SK-N-SH (cell line): ENCODE measurements around the gene CNTNAP2. TPM values are rescaled to one million over a fixed set of nuclear protein-coding genes. Genes with fewer than 3 reads are reported as not detected.

ENCODE experiments used
- CTCF ChIA-PET: fragments of 300-600, 350-600 bp; formaldehyde crosslinking; extraction: SDS; loops from one replicate; lab custom pipeline; 2021; lab: Yijun Ruan, JAX
- POLR2A ChIA-PET: fragments of 350-600 bp; sonication (Branson Sonifier 250); formaldehyde crosslinking; extraction: SDS; loops from one replicate; lab custom pipeline; 2020; ENCODE audit warnings: antibody characterized with exemption, inconsistent platforms; lab: Yijun Ruan, JAX
- DNase-seq: peaks from one replicate; pipeline ENCODE4 v3.0.0; 2012
- H2AFZ ChIP-seq: fragments of 200-600 bp; sonication (generic); 2 replicates; pipeline ENCODE4 v1.8.1; 2016; ENCODE audit warnings: antibody characterized with exemption, mild to moderate bottlenecking, low read depth
- H3F3A ChIP-seq: fragments of 200-600 bp; sonication (generic); replicated peaks from 2 replicates; pipeline ENCODE3; 2016; ENCODE audit warnings: antibody characterized with exemption, mild to moderate bottlenecking; ENCODE audit not compliant: insufficient read depth
- H3K27ac ChIP-seq, 2 experiments: fragments of 200-500 bp in 1 of 2; fragments of 200-600 bp in 1 of 2; sonication (Bioruptor generic) in 1 of 2; sonication (generic), shearing (Covaris generic) in 1 of 2; 2 replicates each; pipeline versions ENCODE4 v1.5.1 to v1.6.1; 2014 to 2016; ENCODE audit warnings: low read depth in 2 of 2, inconsistent platforms in 1 of 2, low read length in 1 of 2, mild to moderate bottlenecking in 1 of 2, mixed read lengths in 1 of 2
- H3K27me3 ChIP-seq: fragments of 200-600 bp; sonication (generic), shearing (Covaris generic); 2 replicates; pipeline ENCODE4 v1.6.1; 2016; ENCODE audit warnings: mixed run types; ENCODE audit not compliant: insufficient read depth
- H3K36me3 ChIP-seq, 2 experiments: fragments of 200-500 bp in 1 of 2; fragments of 200-600 bp in 1 of 2; sonication (Bioruptor generic) in 1 of 2; sonication (generic) in 1 of 2; replicated peaks in 1 of 2; 2 replicates each; pipeline versions ENCODE3 to v1.5.1; 2014 to 2016; ENCODE audit warnings: low read length in 1 of 2, mild to moderate bottlenecking in 1 of 2; ENCODE audit not compliant: insufficient read depth in 2 of 2, control insufficient read depth in 1 of 2
- H3K4me1 ChIP-seq, 2 experiments: fragments of 200-500 bp in 1 of 2; fragments of 200-600 bp in 1 of 2; sonication (Bioruptor generic) in 1 of 2; sonication (generic), shearing (Covaris generic) in 1 of 2; 2 replicates each; pipeline versions ENCODE4 v1.5.1 to v1.6.1; 2014 to 2016; ENCODE audit warnings: low read depth in 1 of 2, low read length in 1 of 2, mixed run types in 1 of 2; ENCODE audit not compliant: insufficient read depth in 2 of 2, control insufficient read depth in 1 of 2
- H3K4me2 ChIP-seq: fragments of 200-600 bp; sonication (generic), shearing (Covaris generic); 2 replicates; pipeline ENCODE4 v1.6.1; 2017; ENCODE audit warnings: mixed run types
- H3K4me3 ChIP-seq, 2 experiments: fragments of 200-500 bp in 1 of 2; fragments of 200-600 bp in 1 of 2; sonication (Bioruptor generic) in 1 of 2; sonication (generic), shearing (Covaris generic) in 1 of 2; 2 replicates each; pipeline versions ENCODE4 v1.5.1 to v1.8.1; 2014 to 2016; ENCODE audit warnings: low read depth in 2 of 2, inconsistent platforms in 1 of 2, low read length in 1 of 2, mild to moderate bottlenecking in 1 of 2, mixed read lengths in 1 of 2, moderate library complexity in 1 of 2
- H3K79me2 ChIP-seq: fragments of 200-600 bp; sonication (generic); 2 replicates; pipeline ENCODE4 v1.8.1; 2017; ENCODE audit warnings: mild to moderate bottlenecking; ENCODE audit not compliant: insufficient read depth
- H3K9ac ChIP-seq: fragments of 200-600 bp; sonication (generic); 2 replicates; pipeline ENCODE4 v1.6.1; 2017; ENCODE audit warnings: mixed run types
- H3K9me2 ChIP-seq: fragments of 200-600 bp; sonication (generic); 2 replicates; pipeline ENCODE4 v1.6.1; 2017; ENCODE audit warnings: mixed run types
- H3K9me3 ChIP-seq: fragments of 200-600 bp; sonication (generic); 2 replicates; pipeline ENCODE4 v1.6.1; 2017; ENCODE audit warnings: mixed run types, mild to moderate bottlenecking, moderate library complexity
- H4K20me1 ChIP-seq: fragments of 200-600 bp; sonication (generic); 2 replicates; pipeline ENCODE4 v1.6.1; 2017; ENCODE audit warnings: mild to moderate bottlenecking, mixed run types; ENCODE audit not compliant: insufficient read depth
- CHD2 ChIP-seq: fragments of 150-350 bp; IDR thresholded peaks from 2 replicates; pipeline ENCODE4 v1.6.1; 2018; ENCODE audit warnings: low read length; ENCODE audit not compliant: partially characterized antibody
- EZH2phosphoT487 ChIP-seq: fragments of 200-600 bp; sonication (generic); IDR thresholded peaks from 2 replicates; pipeline ENCODE4 v1.6.1; 2017; ENCODE audit warnings: low read depth, mixed run types, mild to moderate bottlenecking, antibody characterized with exemption, moderate library complexity, borderline replicate concordance
- FOSL2 ChIP-seq: IDR thresholded peaks from 2 replicates; pipeline ENCODE4 v1.4.0; 2012; ENCODE audit warnings: low read depth, mild to moderate bottlenecking, moderate library complexity, borderline replicate concordance
- FOXM1 ChIP-seq: IDR thresholded peaks from 2 replicates; pipeline ENCODE4 v1.4.0; 2012; ENCODE audit warnings: low read depth, mild to moderate bottlenecking
- GATA2 ChIP-seq: sonication (generic); formaldehyde crosslinking; IDR thresholded peaks from 2 replicates; pipeline ENCODE4 v1.5.0; 2020; ENCODE audit warnings: mild to moderate bottlenecking, missing genetic modification reagents
- JUND ChIP-seq: IDR thresholded peaks from 2 replicates; pipeline ENCODE4 v1.4.0; 2012
- MEF2A ChIP-seq: IDR thresholded peaks from 2 replicates; pipeline ENCODE4 v1.4.0; 2012; ENCODE audit warnings: low read depth, borderline replicate concordance
- NFIC ChIP-seq: IDR thresholded peaks from 2 replicates; pipeline ENCODE4 v1.4.0; 2012; ENCODE audit warnings: borderline replicate concordance
- NRF1 ChIP-seq: IDR thresholded peaks from 2 replicates; pipeline ENCODE4 v1.6.1; 2012; ENCODE audit warnings: low read depth, mild to moderate bottlenecking, low read length
- RFX5 ChIP-seq: IDR thresholded peaks from 2 replicates; pipeline ENCODE4 v1.6.1; 2012; ENCODE audit warnings: mild to moderate bottlenecking, improper control_type of control experiment, low read length
- RXRA ChIP-seq: IDR thresholded peaks from 2 replicates; pipeline ENCODE4 v1.4.0; 2012; ENCODE audit warnings: low read depth, mild to moderate bottlenecking, borderline replicate concordance
- SIN3A ChIP-seq: IDR thresholded peaks from 2 replicates; pipeline ENCODE4 v1.6.1; 2012; ENCODE audit warnings: low read depth, mild to moderate bottlenecking, low read length, moderate library complexity, borderline replicate concordance
- SMC3 ChIP-seq: IDR thresholded peaks from 2 replicates; pipeline ENCODE4 v1.6.1; 2012; ENCODE audit warnings: low read depth, low read length, improper control_type of control experiment
- TAF1 ChIP-seq: IDR thresholded peaks from 2 replicates; pipeline ENCODE4 v1.6.1; 2012; ENCODE audit warnings: low read depth, mild to moderate bottlenecking, low read length, moderate library complexity, borderline replicate concordance
- TEAD4 ChIP-seq: IDR thresholded peaks from 2 replicates; pipeline ENCODE4 v1.4.0; 2012; ENCODE audit warnings: mild to moderate bottlenecking, borderline replicate concordance; ENCODE audit not compliant: insufficient read depth
- YY1 ChIP-seq: IDR thresholded peaks from 2 replicates; pipeline ENCODE4 v1.4.0; 2012; ENCODE audit warnings: low read depth, mild to moderate bottlenecking
- WGBS: methylation state at CpG from one replicate; pipeline ENCODE4 v1.1.6; 2017; ENCODE audit warnings: low lambda C conversion rate; 5-methylcytosine and 5-hydroxymethylcytosine counted together
- polyA plus RNA-seq, 3 experiments: library from polyadenylated mRNA; depleted of rRNA; stranded (reverse); fragments of >200 nt; gene quantifications; 2 replicates each; pipeline ENCODE4 v1.2.3, GENCODE V29; 2012
- TF ChIP-seq, protein P1 (sequence below): IDR thresholded peaks from 2 replicates; pipeline ENCODE4; 2012
- TF ChIP-seq, protein P2 (sequence below): IDR thresholded peaks from 2 replicates; pipeline ENCODE4 v1.4.0; 2012; ENCODE audit warnings: low read depth
- TF ChIP-seq, protein P3 (sequence below): fragments of 200-600 bp; sonication (generic); IDR thresholded peaks from 2 replicates; pipeline ENCODE4 v1.6.1; 2017; ENCODE audit warnings: antibody characterized with exemption, mild to moderate bottlenecking, moderate library complexity

CNTNAP2 gene
- polyA plus RNA-seq, 1 of the 3 experiments (the other 2 are of a cell fraction), result 3.4 TPM

DNA sequence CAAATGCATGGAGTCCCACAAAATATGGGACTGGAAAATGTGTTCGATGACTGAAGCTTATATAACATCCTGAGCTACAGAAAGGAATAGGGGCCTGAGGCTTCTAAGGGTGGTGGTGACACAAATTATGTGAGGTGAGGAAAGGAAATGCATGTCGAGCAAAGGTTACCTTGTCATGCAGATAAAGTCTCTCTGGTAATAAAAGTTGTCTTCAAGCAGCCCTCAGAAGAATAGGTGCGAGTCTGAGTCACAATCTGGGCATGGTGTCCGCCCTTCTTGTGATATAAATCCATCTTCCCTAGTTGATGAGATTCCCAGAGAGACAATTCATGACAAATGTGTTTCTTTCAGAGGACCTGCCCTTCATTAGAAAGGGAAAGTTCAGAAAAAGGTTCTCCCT is 1488.7 kb downstream of the CNTNAP2 start:
- H3K27me3 ChIP-seq, result no peaks in the 10 kb centered on the region
- no peaks in the 10 kb centered on the region for H3F3A ChIP-seq
- 45% methylated on average over 4 of the region's 4 CpGs for WGBS
- POLR2A ChIA-PET, result no interaction called here
- no peaks in the 10 kb centered on the region for H3K4me1 ChIP-seq
- DNase-seq, result no peak
- no peaks in the 10 kb centered on the region for H3K9me2 ChIP-seq
- no peaks in the 10 kb centered on the region for H4K20me1 ChIP-seq
- no peak overlapping the region for H3K4me2 ChIP-seq
- TF ChIP-seq CHD2, result no peak
- TF ChIP-seq RFX5, result no peak
- TF ChIP-seq FOSL2, result no peak
- TF ChIP-seq, protein P1, sequence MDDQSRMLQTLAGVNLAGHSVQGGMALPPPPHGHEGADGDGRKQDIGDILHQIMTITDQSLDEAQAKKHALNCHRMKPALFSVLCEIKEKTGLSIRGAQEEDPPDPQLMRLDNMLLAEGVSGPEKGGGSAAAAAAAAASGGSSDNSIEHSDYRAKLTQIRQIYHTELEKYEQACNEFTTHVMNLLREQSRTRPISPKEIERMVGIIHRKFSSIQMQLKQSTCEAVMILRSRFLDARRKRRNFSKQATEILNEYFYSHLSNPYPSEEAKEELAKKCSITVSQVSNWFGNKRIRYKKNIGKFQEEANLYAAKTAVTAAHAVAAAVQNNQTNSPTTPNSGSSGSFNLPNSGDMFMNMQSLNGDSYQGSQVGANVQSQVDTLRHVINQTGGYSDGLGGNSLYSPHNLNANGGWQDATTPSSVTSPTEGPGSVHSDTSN, result no peak
- TF ChIP-seq TAF1, result no peak
- TF ChIP-seq SMC3, result no peak
- no peak for TF ChIP-seq EZH2phosphoT487
- no peak for TF ChIP-seq NFIC
- TF ChIP-seq, protein P2, sequence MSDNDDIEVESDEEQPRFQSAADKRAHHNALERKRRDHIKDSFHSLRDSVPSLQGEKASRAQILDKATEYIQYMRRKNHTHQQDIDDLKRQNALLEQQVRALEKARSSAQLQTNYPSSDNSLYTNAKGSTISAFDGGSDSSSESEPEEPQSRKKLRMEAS, result no peak
- TF ChIP-seq RXRA, result no peak
- no peak for TF ChIP-seq TEAD4
- TF ChIP-seq SIN3A, result no peak
- no peak for TF ChIP-seq GATA2 (CRISPR knock-in tag)
- TF ChIP-seq, protein P3, sequence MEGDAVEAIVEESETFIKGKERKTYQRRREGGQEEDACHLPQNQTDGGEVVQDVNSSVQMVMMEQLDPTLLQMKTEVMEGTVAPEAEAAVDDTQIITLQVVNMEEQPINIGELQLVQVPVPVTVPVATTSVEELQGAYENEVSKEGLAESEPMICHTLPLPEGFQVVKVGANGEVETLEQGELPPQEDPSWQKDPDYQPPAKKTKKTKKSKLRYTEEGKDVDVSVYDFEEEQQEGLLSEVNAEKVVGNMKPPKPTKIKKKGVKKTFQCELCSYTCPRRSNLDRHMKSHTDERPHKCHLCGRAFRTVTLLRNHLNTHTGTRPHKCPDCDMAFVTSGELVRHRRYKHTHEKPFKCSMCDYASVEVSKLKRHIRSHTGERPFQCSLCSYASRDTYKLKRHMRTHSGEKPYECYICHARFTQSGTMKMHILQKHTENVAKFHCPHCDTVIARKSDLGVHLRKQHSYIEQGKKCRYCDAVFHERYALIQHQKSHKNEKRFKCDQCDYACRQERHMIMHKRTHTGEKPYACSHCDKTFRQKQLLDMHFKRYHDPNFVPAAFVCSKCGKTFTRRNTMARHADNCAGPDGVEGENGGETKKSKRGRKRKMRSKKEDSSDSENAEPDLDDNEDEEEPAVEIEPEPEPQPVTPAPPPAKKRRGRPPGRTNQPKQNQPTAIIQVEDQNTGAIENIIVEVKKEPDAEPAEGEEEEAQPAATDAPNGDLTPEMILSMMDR, result no peak
- TF ChIP-seq MEF2A, result no peak
- TF ChIP-seq FOXM1, result no peak
- no peak for TF ChIP-seq NRF1
- no peak for TF ChIP-seq JUND
- TF ChIP-seq YY1, result no peak
- no peaks in the 10 kb centered on the region for H3K79me2 ChIP-seq
- H3K9ac ChIP-seq, result no peak overlapping the region
- no peak overlapping the region for H3K4me3 ChIP-seq
- H3K9me3 ChIP-seq, result no peaks in the 10 kb centered on the region
- H3K36me3 ChIP-seq, result no peaks in the 10 kb centered on the region
- CTCF ChIA-PET, result interaction anchor here (1.9 kb wide), 1 partner anchor 85 kb away, joined by 4 read pairs; no protein-coding TSS in a partner anchor
- no peak overlapping the region for H2AFZ ChIP-seq
- no peak overlapping the region for H3K27ac ChIP-seq
